Embryonic facial prominence (tissue), 1 donor: Measurements from ENCODE around the gene CDK11B.
A peak's percentile ranks its signal among the peaks of the same experiment; 100 is the strongest.
"Not testable (repeated sequence)": the region's sequence is repeated elsewhere in the genome, so short reads cannot be mapped to it uniquely, and the experiment has no call there.

ENCODE experiments used
- DNase-seq: peaks from one replicate; pipeline ENCODE4 v3.0.0-alpha.2; 2016; ENCODE audit errors: extremely low spot score

Gene CDK11B

DNA sequence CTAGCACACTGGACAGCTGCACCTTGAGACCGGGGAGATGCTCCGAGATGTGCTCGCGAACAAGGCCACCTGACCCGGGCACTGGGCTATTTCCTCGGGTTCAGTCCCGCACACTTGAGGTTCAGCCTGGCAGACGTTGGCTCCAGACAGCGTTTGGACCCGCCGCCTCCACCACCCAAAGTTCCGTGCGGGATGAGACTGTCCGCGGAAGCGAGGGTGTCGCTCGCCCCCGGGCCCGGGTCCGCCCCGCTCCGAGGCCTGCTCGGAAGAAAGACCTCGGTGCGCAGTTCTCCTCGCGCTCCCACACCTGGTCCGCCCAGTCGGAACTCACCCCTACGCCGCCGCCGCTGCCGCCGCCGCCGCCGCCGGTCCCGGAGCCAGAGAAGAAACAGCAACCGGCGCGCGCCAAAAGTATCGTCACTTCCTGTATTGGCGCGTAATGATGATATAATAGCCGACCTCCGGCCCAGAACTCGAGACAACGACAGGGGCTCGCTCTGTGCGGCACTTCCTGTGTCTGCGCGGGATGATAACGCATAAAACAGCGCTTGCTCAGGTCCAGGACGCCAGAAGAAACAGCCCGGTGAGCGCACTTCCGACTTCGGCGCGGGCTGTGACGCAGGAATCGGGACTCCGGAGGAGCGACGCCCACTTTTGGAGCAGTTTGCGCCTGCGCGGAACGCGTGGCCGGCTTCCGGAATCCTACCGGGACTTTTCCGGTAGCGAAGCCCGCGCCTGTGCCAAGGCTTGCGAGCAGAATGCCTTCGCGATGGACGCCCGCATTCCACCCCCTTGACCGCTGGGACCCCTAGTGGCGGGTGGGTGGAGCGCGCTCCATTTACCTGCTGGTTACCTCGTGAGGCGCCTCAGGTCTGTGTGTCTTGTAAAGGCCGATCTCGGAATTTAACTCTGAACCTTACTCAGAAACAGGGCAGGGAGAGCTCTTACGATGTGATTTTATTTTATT lies at the start of gene CDK11B:
CDK11B (minus strand) TSS at position 422 of the 967 bp plus-strand sequence. CDS start 1,519 bp downstream, outside the sequence.
- DNase-seq, result peak; percentile 94

GRCh38 chr1:1707897-1708296 lies 49.1 kb upstream of the CDK11B start:
- DNase-seq, result not testable (repeated sequence)

GRCh38 chr1:1707241-1707640 lies 48.4 kb upstream of the CDK11B start:
- DNase-seq, result not testable (repeated sequence)

DNA sequence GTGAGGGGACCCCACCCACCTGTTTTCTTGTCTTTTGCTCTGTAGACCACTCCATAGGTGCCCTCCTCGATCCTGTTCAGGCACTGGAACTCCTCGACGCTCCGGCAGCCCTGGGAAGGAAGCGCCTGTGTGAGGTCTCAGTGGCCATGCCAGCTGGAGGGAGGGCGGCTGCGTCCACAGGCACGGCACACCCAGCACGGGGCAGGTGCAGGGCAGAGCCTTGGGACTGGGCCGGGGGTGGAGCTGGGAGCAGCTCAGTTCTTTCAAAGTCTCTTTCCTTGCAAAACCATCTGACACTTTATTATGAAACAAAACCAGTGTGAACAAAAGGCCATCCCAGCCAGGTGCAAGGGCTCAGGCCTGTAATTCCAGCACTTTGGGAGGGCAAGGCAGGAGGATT lies 46.8 kb upstream of the CDK11B start:
- not testable (repeated sequence) for DNase-seq

- DNase-seq, result not testable (repeated sequence)
Measured at GRCh38 chr1:1704284-1704957, 45.6 kb upstream of the CDK11B start.

DNA sequence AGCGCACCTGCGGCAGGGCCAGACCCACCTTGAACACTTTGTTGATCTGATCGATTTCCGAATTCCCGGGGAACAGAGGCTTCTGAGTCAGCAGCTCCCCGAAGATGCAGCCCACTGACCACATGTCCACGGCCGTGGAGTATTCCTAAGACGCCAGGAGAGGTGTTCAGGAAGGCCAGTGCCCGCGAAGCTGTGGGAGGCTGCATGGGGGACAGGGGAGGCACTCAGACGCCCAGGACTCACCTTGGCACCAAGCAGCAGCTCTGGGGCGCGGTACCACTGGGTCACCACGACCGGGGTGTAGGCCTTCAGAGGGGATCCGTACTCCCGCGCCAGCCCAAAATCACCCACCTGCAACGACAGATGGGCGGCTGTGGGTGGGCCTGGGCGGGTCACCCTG lies 45.0 kb upstream of the CDK11B start:
- DNase-seq, result no peak

DNA sequence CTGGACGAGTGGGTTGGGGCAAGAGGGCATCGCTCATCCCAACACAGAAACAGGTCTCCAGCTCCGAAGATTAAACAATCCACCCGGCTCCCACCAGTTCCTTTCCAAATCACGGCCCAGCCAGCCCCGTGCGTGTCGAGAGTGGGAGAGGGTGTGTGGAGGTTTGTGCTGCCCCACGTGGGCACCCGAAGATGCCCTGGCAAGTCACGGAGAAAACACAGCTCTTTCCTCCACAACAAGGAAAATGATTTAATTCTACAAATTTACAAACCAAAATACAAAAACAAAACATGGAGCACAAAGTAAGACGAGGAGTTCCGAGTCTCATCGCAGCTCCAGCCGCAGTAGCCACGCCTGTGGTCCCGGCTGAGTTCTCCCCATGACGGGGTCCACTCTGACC lies 43.7 kb upstream of the CDK11B start:
- not testable (repeated sequence) for DNase-seq

GRCh38 chr1:1700557-1700956 lies 41.8 kb upstream of the CDK11B start:
- DNase-seq, result not testable (repeated sequence)

GRCh38 chr1:1700067-1700466 lies 41.3 kb upstream of the CDK11B start:
- not testable (repeated sequence) for DNase-seq

GRCh38 chr1:1699061-1699460 lies 40.3 kb upstream of the CDK11B start:
- not testable (repeated sequence) for DNase-seq

GRCh38 chr1:1697358-1698183 lies 38.8 kb upstream of the CDK11B start:
- DNase-seq, result not testable (repeated sequence)

GRCh38 chr1:1696431-1697357 lies 37.9 kb upstream of the CDK11B start:
- not testable (repeated sequence) for DNase-seq

DNA sequence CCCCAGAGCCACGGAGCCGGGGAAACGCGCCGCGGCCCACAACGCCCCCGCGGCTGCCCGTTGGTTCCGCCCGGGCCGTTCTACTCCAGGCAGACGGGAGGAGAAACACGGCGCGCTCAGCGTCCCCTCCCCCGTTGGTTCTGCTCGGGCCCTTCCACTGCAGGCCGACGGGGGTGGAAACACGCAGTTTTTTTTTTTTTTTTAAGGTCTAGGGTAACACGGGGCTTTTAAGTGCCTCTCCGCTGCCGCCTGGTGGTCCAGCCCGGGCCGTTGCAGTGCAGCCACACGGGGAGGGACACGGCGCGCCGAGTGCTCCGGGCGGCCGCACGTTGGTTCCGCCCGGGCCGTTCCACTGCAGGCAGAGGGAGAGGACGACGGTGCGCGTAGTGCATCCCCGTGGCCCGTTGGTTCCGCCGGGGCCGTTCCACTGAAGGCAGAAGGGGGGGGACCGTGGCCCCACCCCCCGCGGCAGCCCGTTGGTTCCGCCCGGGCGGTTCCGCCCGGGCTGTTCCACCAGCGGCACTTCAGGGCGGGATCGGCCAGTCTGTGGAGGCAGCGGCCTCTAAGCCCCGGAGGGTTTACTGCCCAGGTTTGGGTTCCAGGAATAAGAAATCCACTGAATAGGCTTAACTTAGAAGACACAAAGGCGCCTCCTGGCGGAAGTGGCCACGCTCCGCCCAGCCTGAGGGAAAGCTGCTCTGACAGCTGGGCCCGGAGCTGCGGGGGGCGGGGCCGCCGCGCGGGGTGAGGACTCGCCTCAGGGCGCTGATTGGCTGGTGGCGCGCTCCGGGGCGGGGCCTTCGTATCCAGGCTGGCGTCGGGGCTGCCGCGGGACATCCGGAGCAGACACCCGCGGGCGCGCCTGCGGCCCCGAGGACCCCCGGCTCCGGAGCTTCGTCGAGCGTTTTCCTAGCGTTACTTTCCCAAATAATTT lies 34.2 kb upstream of the CDK11B start, which contains the start of gene SLC35E2B:
SLC35E2B (minus strand) TSS at position 82 of the 934 bp plus-strand sequence. CDS start 16,096 bp downstream, outside the sequence.
- DNase-seq, result peak; percentile 88

- not testable (repeated sequence) for DNase-seq
Measured at GRCh38 chr1:1692324-1692713, 33.5 kb upstream of the CDK11B start.

GRCh38 chr1:1691443-1691842 lies 32.6 kb upstream of the CDK11B start:
- not testable (repeated sequence) for DNase-seq

- not testable (repeated sequence) for DNase-seq
Measured at GRCh38 chr1:1689526-1689925, 30.7 kb upstream of the CDK11B start.

GRCh38 chr1:1687846-1688245 lies 29.0 kb upstream of the CDK11B start:
- DNase-seq, result no peak

DNA sequence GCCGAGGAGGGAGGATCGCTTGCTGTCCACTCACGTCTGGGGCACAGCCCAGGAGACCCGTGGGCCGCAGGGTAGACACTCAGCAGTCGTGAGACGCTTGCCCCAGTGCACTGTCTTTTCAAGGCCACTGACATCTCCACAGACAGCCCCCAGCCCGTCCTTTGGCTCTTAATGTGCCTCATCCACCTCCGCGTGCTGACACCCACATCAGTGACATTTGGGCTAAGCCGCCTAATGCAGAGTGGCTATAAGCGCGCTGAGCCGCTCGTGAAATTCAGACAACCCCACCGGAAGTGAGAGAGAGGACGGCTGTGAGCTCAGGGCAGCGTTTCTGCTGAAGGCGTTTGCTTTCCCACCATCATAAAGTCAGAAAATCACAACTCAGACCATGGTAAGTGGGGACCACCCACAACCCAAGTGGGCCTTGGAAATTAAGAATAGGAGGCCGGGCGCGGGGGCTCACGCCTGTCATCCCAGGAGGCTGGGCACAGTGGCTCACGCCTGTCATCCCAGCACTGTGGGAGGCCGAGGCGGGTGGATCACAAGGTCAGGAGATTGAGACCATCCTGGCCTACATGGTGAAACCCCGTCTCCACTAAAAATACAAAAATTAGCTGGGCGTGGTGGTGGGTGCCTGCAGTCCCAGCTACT lies 25.4 kb upstream of the CDK11B start:
- DNase-seq, result no peak
